ENCODE results near the gene KRTAP5-9.
"Not testable (repeated sequence)": the region's sequence is repeated elsewhere in the genome, so short reads cannot be mapped to it uniquely, and the experiment has no call there.

KRTAP5-9 gene

GRCh38 chr11:71564430-71564829 is 16.2 kb downstream of the KRTAP5-9 start:
- no peak for DNase-seq

GRCh38 chr11:71565263-71565662 is 17.0 kb downstream of the KRTAP5-9 start, which contains the start of gene KRTAP5-10:
Gene KRTAP5-10 (plus strand): TSS chr11:71565563. CDS start chr11:71565588, 25 bp downstream.
- no peak for DNase-seq

- no peak for DNase-seq
Observed at GRCh38 chr11:71566081-71566620, 17.9 kb downstream of the KRTAP5-9 start.

- not testable (repeated sequence) for DNase-seq
Observed at GRCh38 chr11:71566626-71567599, 18.7 kb downstream of the KRTAP5-9 start.

GRCh38 chr11:71567633-71568032 is 19.4 kb downstream of the KRTAP5-9 start:
- DNase-seq, result not testable (repeated sequence)

- DNase-seq, result no peak
Observed at GRCh38 chr11:71568704-71569349, 20.6 kb downstream of the KRTAP5-9 start.

GRCh38 chr11:71571101-71571850 is 23.1 kb downstream of the KRTAP5-9 start:
- DNase-seq, result not testable (repeated sequence)

- no peak for DNase-seq
Observed at GRCh38 chr11:71572811-71573210, 24.6 kb downstream of the KRTAP5-9 start.

GRCh38 chr11:71574418-71574817 is 26.2 kb downstream of the KRTAP5-9 start:
- no peak for DNase-seq

GRCh38 chr11:71575723-71576424 is 27.7 kb downstream of the KRTAP5-9 start:
- no peak for DNase-seq

GRCh38 chr11:71576688-71577465 is 28.7 kb downstream of the KRTAP5-9 start:
- not testable (repeated sequence) for DNase-seq

- no peak for DNase-seq
Observed at GRCh38 chr11:71577469-71578004, 29.3 kb downstream of the KRTAP5-9 start.

- DNase-seq, result not testable (repeated sequence)
Observed at GRCh38 chr11:71579513-71579912, 31.3 kb downstream of the KRTAP5-9 start.

GRCh38 chr11:71580057-71581003 is 32.1 kb downstream of the KRTAP5-9 start:
- peak; percentile 12 for DNase-seq

GRCh38 chr11:71581826-71582225 is 33.6 kb downstream of the KRTAP5-9 start:
- DNase-seq, result no peak

- DNase-seq, result no peak
Observed at GRCh38 chr11:71582309-71582895, 34.2 kb downstream of the KRTAP5-9 start, which contains the start of gene KRTAP5-11. Gene KRTAP5-11 (minus strand): TSS chr11:71582875. CDS start chr11:71582837, 38 bp downstream.

GRCh38 chr11:71582969-71583368 is 34.7 kb downstream of the KRTAP5-9 start:
- not testable (repeated sequence) for DNase-seq

- DNase-seq, result not testable (repeated sequence)
Observed at GRCh38 chr11:71585673-71586072, 37.5 kb downstream of the KRTAP5-9 start.

- DNase-seq, result not testable (repeated sequence)
Observed at GRCh38 chr11:71588314-71588713, 40.1 kb downstream of the KRTAP5-9 start.

Measured in NCI-H2227 treated with DMSO at 0.1 percent for 48 hours (cell line).